Tibial artery (tissue), 4 donors: ENCODE results near the gene PARD3B.

Experiments used
- DNase-seq, 2 donors: peaks; one replicate each; pipeline ENCODE4 v3.0.0-alpha.2; 2019
- H3K27ac ChIP-seq, 2 donors: fragments of 200-600 bp; sonication (generic) in 1 of 2; 1 replicate in 1 of 2; 2 replicates in 1 of 2; pipeline ENCODE4 v1.5.1; 2018 to 2019; ENCODE audit warnings: mild to moderate bottlenecking in 1 of 2
- H3K27me3 ChIP-seq, 2 donors: fragments of 200-600 bp; sonication (generic) in 1 of 2; one replicate each; pipeline versions ENCODE4 v1.5.1 to v1.6.0; 2016 to 2019
- H3K36me3 ChIP-seq, 3 donors: fragments of 200-600 bp; sonication (generic) in 2 of 3; one replicate each; pipeline ENCODE4 v1.5.1; 2016 to 2019; ENCODE audit warnings: mild to moderate bottlenecking in 2 of 3
- H3K4me1 ChIP-seq, 4 donors: fragments of 200-600 bp; sonication (generic) in 2 of 4; 1 replicate in 3 of 4; 2 replicates in 1 of 4; pipeline ENCODE4 v1.5.1; 2016 to 2019
- H3K4me3 ChIP-seq, 2 donors: fragments of 200-600 bp; sonication (generic) in 1 of 2; 1 replicate in 1 of 2; 2 replicates in 1 of 2; pipeline ENCODE4 v1.5.1; 2018 to 2019; ENCODE audit warnings: mild to moderate bottlenecking in 2 of 2
- H3K9me3 ChIP-seq, 3 donors: fragments of 200-600 bp; sonication (generic) in 1 of 3; one replicate each; pipeline ENCODE4 v1.5.1; 2016 to 2019
- CTCF ChIP-seq, 2 experiments: fragments of 200-600 bp in 1 of 2; fragments of 450-650 bp in 1 of 2; IDR thresholded peaks; one replicate each; pipeline ENCODE4 v1.5.1; 2017 to 2019; ENCODE audit warnings: antibody characterized with exemption in 2 of 2, mild to moderate bottlenecking in 1 of 2, moderate library complexity in 1 of 2
- intact Hi-C: fragments of 100-400 bp; cut with DNase I; formaldehyde crosslinking; loops from one replicate; pipeline ENCODE4 v1.15.0; 2023; ENCODE audit warnings: low total_unique reads

PARD3B gene

GRCh38 chr2:204591225-204591624 is 46.0 kb downstream of the PARD3B start:
- H3K36me3 ChIP-seq, result peaks cover 0 to 8% (median 0%) of the 10 kb centered on the region in 3 donors
- intact Hi-C loops, result no loop called here
- no peaks in the 10 kb centered on the region for H3K27me3 ChIP-seq
- H3K9me3 ChIP-seq, result peaks cover 0 to 7% (median 0%) of the 10 kb centered on the region in 3 donors
- no peak overlapping the region for H3K27ac ChIP-seq
- H3K4me1 ChIP-seq, result no peaks in the 10 kb centered on the region
- DNase-seq, result no peak
- H3K4me3 ChIP-seq, result no peak overlapping the region
- no peak for TF ChIP-seq CTCF (IDR thresholded peaks at IDR 0.05)

- no peak for DNase-seq
- Histone ChIP-seq H3K27ac (no peak overlapping the region), H3K9me3 (peaks cover 0 to 4% (median 4%) of the 10 kb centered on the region in 3 donors), H3K4me1 (peaks cover 0 to 44% (median 12%) of the 10 kb centered on the region in 4 donors), H3K27me3 (no peaks in the 10 kb centered on the region), H3K36me3 (no peaks in the 10 kb centered on the region), H3K4me3 (no peak overlapping the region)
- no peak for TF ChIP-seq CTCF (IDR thresholded peaks at IDR 0.05)
- intact Hi-C loops, result no loop called here
These were observed 58.8 kb downstream of the PARD3B start for GRCh38 chr2:204604061-204604460.

- Histone ChIP-seq H3K4me1 (peaks cover 0 to 57% (median 12%) of the 10 kb centered on the region in 4 donors), H3K27me3 (no peaks in the 10 kb centered on the region), H3K27ac (no peak overlapping the region), H3K9me3 (no peaks in the 10 kb centered on the region), H3K4me3 (no peak overlapping the region), H3K36me3 (no peaks in the 10 kb centered on the region)
- DNase-seq, result no peak
- intact Hi-C loops, result no loop called here
- TF ChIP-seq CTCF (IDR thresholded peaks at IDR 0.05), result no peak
These were observed 63.1 kb downstream of the PARD3B start for GRCh38 chr2:204608237-204608939.

GRCh38 chr2:204611017-204611631 is 65.8 kb downstream of the PARD3B start:
- intact Hi-C loops, result no loop called here
- H3K27ac ChIP-seq, result no peak overlapping the region
- TF ChIP-seq CTCF (IDR thresholded peaks at IDR 0.05), result no peak
- H3K27me3 ChIP-seq, result no peaks in the 10 kb centered on the region
- DNase-seq, result no peak
- no peak overlapping the region for H3K4me3 ChIP-seq
- H3K36me3 ChIP-seq, result no peaks in the 10 kb centered on the region
- no peaks in the 10 kb centered on the region for H3K9me3 ChIP-seq
- H3K4me1 ChIP-seq, result peaks cover 0 to 42% (median 8%) of the 10 kb centered on the region in 4 donors

- TF ChIP-seq CTCF (IDR thresholded peaks at IDR 0.05), result no peak
These were observed 66.5 kb downstream of the PARD3B start for GRCh38 chr2:204611764-204612163.

More at GRCh38 chr2:204611764-204612163, 66.5 kb downstream of the PARD3B start:
- Histone ChIP-seq H3K36me3 (no peaks in the 10 kb centered on the region), H3K9me3 (no peaks in the 10 kb centered on the region), H3K27me3 (no peaks in the 10 kb centered on the region), H3K4me1 (peaks cover 0 to 48% (median 8%) of the 10 kb centered on the region in 4 donors), H3K4me3 (no peak overlapping the region), H3K27ac (no peak overlapping the region)
- DNase-seq, result no peak
- intact Hi-C loops, result no loop called here
